Heart left ventricle (tissue), 16 donors: ENCODE data around the gene OIT3. TPM values are rescaled to one million over a fixed set of nuclear protein-coding genes. Genes with fewer than 3 reads are reported as not detected.

ENCODE experiments used
- ATAC-seq, 4 donors: fragments of 200-7000 bp; cut with Tn5 transposase; one replicate each; pipeline ENCODE4 v1.9.1; 2020 to 2022; ENCODE audit warnings: moderate library complexity in 4 of 4, mild to moderate bottlenecking in 3 of 4, moderate number of reproducible peaks in 1 of 4
- DNase-seq, 5 donors: peaks; one replicate each; pipeline ENCODE4 v3.0.0-alpha.2; 2020
- H3K27ac ChIP-seq, 12 donors: fragments of 200-600 bp; sonication (generic) in 4 of 12; one replicate each; pipeline versions ENCODE4 v1.5.0 to v1.8.0; 2016 to 2022; ENCODE audit warnings: mild to moderate bottlenecking in 2 of 12
- H3K27me3 ChIP-seq, 9 donors: fragments of 200-600 bp; sonication (generic) in 2 of 9; one replicate each; pipeline versions ENCODE4 v1.5.1 to v1.8.0; 2016 to 2022; ENCODE audit warnings: mild to moderate bottlenecking in 3 of 9
- H3K36me3 ChIP-seq, 9 donors: fragments of 200-600 bp; sonication (generic) in 2 of 9; one replicate each; pipeline versions ENCODE4 v1.5.0 to v1.8.0; 2018 to 2022; ENCODE audit warnings: mild to moderate bottlenecking in 2 of 9
- H3K4me1 ChIP-seq, 12 donors: fragments of 200-600 bp; sonication (generic) in 4 of 12; one replicate each; pipeline versions ENCODE4 v1.5.0 to v1.8.0; 2016 to 2022; ENCODE audit warnings: mild to moderate bottlenecking in 3 of 12
- H3K4me3 ChIP-seq, 12 donors: fragments of 200-600 bp; sonication (generic) in 4 of 12; one replicate each; pipeline versions ENCODE4 v1.5.0 to v1.8.0; 2017 to 2022; ENCODE audit warnings: mild to moderate bottlenecking in 9 of 12, moderate library complexity in 4 of 12
- H3K9me3 ChIP-seq, 12 donors: fragments of 200-600 bp; sonication (generic) in 4 of 12; one replicate each; pipeline versions ENCODE4 v1.5.0 to v1.8.0; 2016 to 2022; ENCODE audit warnings: mild to moderate bottlenecking in 1 of 12
- POLR2A ChIP-seq, 2 donors: fragments of 450-650 bp; IDR thresholded peaks; one replicate each; pipeline ENCODE4 v1.6.1; 2017; ENCODE audit warnings: antibody characterized with exemption in 2 of 2, mild to moderate bottlenecking in 2 of 2, moderate library complexity in 2 of 2
- WGBS, 4 donors: extraction: QIAGEN DNeasy Blood & Tissue Kit in 2 of 4; methylation state at CpG; one replicate each; pipeline versions ENCODE4 v1.1.5 to v1.1.7; 2013 to 2018; 5-methylcytosine and 5-hydroxymethylcytosine counted together
- intact Hi-C, 10 donors: fragments of 100-400 bp; cut with DNase I; formaldehyde crosslinking; loops; one replicate each; pipeline versions ENCODE4 v1.11.1 to v1.14.2; 2022
- polyA plus RNA-seq, 2 donors: library from polyadenylated mRNA; stranded (reverse); fragments of 200-250 nt; gene quantifications; one replicate each; pipeline ENCODE4 v1.2.3, GENCODE V29; 2013
- total RNA-seq, 9 donors: library from RNA; depleted of rRNA in 2 of 9; stranded (reverse); fragments of >200 nt in 2 of 9; fragmentation: NEBNext Ultra II Directional in 3 of 9; extraction: Animal tissue kit (Norgen Biotek cat#: 25700) in 3 of 9; gene quantifications; one replicate each; pipeline versions ENCODE4 v1.1.0 to v1.2.4, GENCODE V29; 2016 to 2023
- TF ChIP-seq, protein P1 (sequence below), 12 donors: fragments of 200-600 bp; sonication (generic) in 4 of 12; IDR thresholded peaks; one replicate each; pipeline versions ENCODE4 v1.5.0 to v1.8.0; 2018 to 2022; ENCODE audit warnings: antibody characterized with exemption in 12 of 12, mild to moderate bottlenecking in 5 of 12
- donor health status: ischemic (EF 13 %, LVEDD 7.1; RV severe dilation, severe dysfunction).
- donor health status: healthy with polysubstance abuse.
- donor health status: DM: no; HTN: yes; CAD: no.
- donor health status: DM: no; HTN: no; CAD: no.
- donor health status: ischemic (EF 25% LVEDD 6.9; RV normal size, moderate dysfunction).
- donor health status: ischemic (EF 25% LVEDD 5.7; RV mildly dilated, moderate dysfunction).
- donor health status: healthy.
- donor health status: DM: yes; HTN: yes; CAD: no.
- donor health status: ischemic (EF 35%, LVEDD 5.7; RV mildly dilated, moderate dysfunction).
- donor health status: nonischemic (EF 11% LVEDD 7.7; RV severe dilation, severe dysfunction).
- donor health status: DM: yes; HTN: yes; CAD: no.
- donor health status: PGD.
- donor health status: ischemic (EF 29% LVEDD 5.4; RV normal size, mild dysfunction).
- donor health status: nonischemic (EF 23%, LVEDD 6.1; RV moderate dilation, normal function).

OIT3 gene
- total and polyA plus RNA-seq, 11 donors = 0.16 to 0.53 (median 0.32) TPM; not detected in 7

GRCh38 chr10:72953687-72954086 is 60.1 kb downstream of the OIT3 start:
- WGBS, 4 donors = 34 to 39% (median 36%) methylated on average over 8 of the region's 8 CpGs
- TF ChIP-seq POLR2A (IDR thresholded peaks at IDR 0.05) = no peak
- TF ChIP-seq, protein P1, sequence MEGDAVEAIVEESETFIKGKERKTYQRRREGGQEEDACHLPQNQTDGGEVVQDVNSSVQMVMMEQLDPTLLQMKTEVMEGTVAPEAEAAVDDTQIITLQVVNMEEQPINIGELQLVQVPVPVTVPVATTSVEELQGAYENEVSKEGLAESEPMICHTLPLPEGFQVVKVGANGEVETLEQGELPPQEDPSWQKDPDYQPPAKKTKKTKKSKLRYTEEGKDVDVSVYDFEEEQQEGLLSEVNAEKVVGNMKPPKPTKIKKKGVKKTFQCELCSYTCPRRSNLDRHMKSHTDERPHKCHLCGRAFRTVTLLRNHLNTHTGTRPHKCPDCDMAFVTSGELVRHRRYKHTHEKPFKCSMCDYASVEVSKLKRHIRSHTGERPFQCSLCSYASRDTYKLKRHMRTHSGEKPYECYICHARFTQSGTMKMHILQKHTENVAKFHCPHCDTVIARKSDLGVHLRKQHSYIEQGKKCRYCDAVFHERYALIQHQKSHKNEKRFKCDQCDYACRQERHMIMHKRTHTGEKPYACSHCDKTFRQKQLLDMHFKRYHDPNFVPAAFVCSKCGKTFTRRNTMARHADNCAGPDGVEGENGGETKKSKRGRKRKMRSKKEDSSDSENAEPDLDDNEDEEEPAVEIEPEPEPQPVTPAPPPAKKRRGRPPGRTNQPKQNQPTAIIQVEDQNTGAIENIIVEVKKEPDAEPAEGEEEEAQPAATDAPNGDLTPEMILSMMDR (IDR thresholded peaks at IDR 0.05) = no peak
- no peak overlapping the region for H3K4me3 ChIP-seq
- peak; percentile 63 to 74 (median 68) for ATAC-seq
- intact Hi-C loops = no loop called here
- no peaks in the 10 kb centered on the region for H3K9me3 ChIP-seq
- H3K27me3 ChIP-seq = no peaks in the 10 kb centered on the region
- DNase-seq = peak in 2 of 5 donors; percentile 20 to 33
- no peaks in the 10 kb centered on the region for H3K36me3 ChIP-seq
- H3K4me1 ChIP-seq = peaks cover 0 to 12% (median 0%) of the 10 kb centered on the region in 12 donors
- H3K27ac ChIP-seq = no peak overlapping the region

GRCh38 chr10:72954230-72954595 is 60.7 kb downstream of the OIT3 start:
- ATAC-seq = peak in 1 of 4 donors; percentile 11
- no peak for TF ChIP-seq POLR2A (IDR thresholded peaks at IDR 0.05)
- TF ChIP-seq, protein P1 (IDR thresholded peaks at IDR 0.05) = no peak
- Histone ChIP-seq H3K27me3 (no peaks in the 10 kb centered on the region), H3K27ac (peak overlapping the region in 2 of 12 donors; percentile 19 to 37), H3K4me3 (no peak overlapping the region), H3K4me1 (peaks cover 0 to 12% (median 0%) of the 10 kb centered on the region in 12 donors), H3K36me3 (no peaks in the 10 kb centered on the region), H3K9me3 (no peaks in the 10 kb centered on the region)
- intact Hi-C loops = no loop called here
- no peak for DNase-seq
- 64 to 79% (median 70%) methylated on average over 8 of the region's 8 CpGs for WGBS, 4 donors

DNA sequence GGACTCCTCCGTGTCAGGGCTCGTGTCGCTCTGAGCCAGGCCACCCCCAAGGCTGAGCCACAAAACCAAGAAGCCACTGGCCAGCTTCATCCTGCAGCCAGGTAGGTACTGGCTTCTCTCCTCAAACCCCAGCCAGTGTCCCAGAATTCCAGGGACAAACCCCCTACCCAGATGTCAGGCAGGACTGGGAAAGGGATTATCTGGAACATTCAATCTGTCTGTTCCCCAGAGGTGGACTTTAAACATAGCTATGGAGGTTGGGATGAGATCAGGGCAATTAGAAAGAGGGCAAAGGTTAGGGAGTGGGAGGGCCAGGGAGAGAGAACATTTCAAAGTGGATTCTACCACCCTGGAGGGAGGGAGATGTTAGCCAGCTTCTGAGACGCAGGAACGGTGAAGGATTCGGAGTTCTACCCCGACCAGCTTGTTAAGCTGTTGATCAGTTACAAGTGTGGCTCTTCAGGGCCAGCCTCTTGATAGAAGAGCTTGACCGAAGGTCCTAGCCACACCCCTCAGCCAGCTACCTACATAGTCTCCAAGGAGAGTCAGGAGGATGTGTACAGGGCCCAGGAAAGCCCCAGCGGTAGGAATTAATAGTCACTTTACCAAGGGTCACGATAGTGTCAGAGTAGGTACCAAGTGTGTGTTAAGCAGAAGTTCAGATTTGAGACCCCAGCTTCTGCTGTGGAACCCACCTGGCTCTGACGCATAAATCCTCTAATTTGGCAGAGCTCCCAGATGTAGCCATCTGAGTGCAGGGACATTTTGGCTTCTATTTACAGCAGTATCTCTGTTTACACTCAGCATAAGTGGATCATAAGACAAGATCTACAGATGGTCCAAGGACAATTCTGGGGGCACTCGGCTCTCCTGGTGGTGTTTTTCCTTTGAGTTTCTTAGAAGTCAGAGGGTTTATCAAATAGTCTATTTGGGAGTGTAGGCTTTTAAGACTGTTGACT is 61.3 kb downstream of the OIT3 start, which contains the start of gene PLA2G12B:
Gene PLA2G12B (minus strand): TSS at position 211 of the 959 bp plus-strand sequence. CDS start 121 bp downstream, at position 90.
- DNase-seq (no peak), ATAC-seq (peak; percentile 29 to 74 (median 63))
- Histone ChIP-seq H3K27me3 (no peaks in the 10 kb centered on the region), H3K27ac (peak within 1 kb of the TSS in 3 of 12 donors; percentile 9 to 37 (median 19)), H3K4me3 (no peak within 1 kb of the TSS), H3K4me1 (peaks cover 0 to 12% (median 0%) of the 10 kb centered on the region in 12 donors), H3K9me3 (no peaks in the 10 kb centered on the region), H3K36me3 (no peaks in the 10 kb centered on the region)
- intact Hi-C loops = no loop called here
- 45 to 60% (median 56%) methylated on average over 9 to 12 of the region's 12 CpGs for WGBS, 4 donors
- TF ChIP-seq POLR2A (IDR thresholded peaks at IDR 0.05) = no peak
- TF ChIP-seq, protein P1 (IDR thresholded peaks at IDR 0.05) = no peak

- intact Hi-C loops = no loop called here
Measured at GRCh38 chr10:72956001-72956400, 62.5 kb downstream of the OIT3 start.

More at GRCh38 chr10:72956001-72956400, 62.5 kb downstream of the OIT3 start:
- no peaks in the 10 kb centered on the region for H3K9me3 ChIP-seq
- no peak for ATAC-seq
- H3K4me1 ChIP-seq = peaks cover 0 to 12% (median 0%) of the 10 kb centered on the region in 12 donors
- no peak for DNase-seq
- no peaks in the 10 kb centered on the region for H3K36me3 ChIP-seq
- H3K27me3 ChIP-seq = no peaks in the 10 kb centered on the region
- H3K27ac ChIP-seq = no peak overlapping the region
- no peak overlapping the region for H3K4me3 ChIP-seq
- no peak for TF ChIP-seq POLR2A (IDR thresholded peaks at IDR 0.05)
- TF ChIP-seq, protein P1 (IDR thresholded peaks at IDR 0.05) = no peak
